GM23248 (cell line): ENCODE data around the gene TMEM100.

ENCODE experiments used
- EZH2 ChIP-seq: fragments of 200-600 bp; sonication (generic); IDR thresholded peaks from 2 replicates; pipeline ENCODE4 v1.6.1; 2018; ENCODE audit warnings: antibody characterized with exemption, mild to moderate bottlenecking; ENCODE audit not compliant: insufficient read depth, poor library complexity, severe bottlenecking
- EZH2phosphoT487 ChIP-seq: fragments of 200-600 bp; sonication (generic); IDR thresholded peaks from 2 replicates; pipeline ENCODE4 v1.6.1; 2018; ENCODE audit warnings: antibody characterized with exemption, moderate library complexity, mild to moderate bottlenecking, low read depth; ENCODE audit not compliant: insufficient read depth

- no peak for TF ChIP-seq EZH2phosphoT487
- no peak for TF ChIP-seq EZH2
Observed at GRCh38 chr17:55709984-55710383, 12.7 kb downstream of the TMEM100 start.
